NB4 (cell line): ENCODE data around the gene CTNNA3.

Experiments used
- DNase-seq: peaks from one replicate; pipeline ENCODE4 v3.0.0; 2010; ENCODE audit warnings: low read depth
- H3K4me3 ChIP-seq: one replicate; pipeline ENCODE4 v1.5.1; 2011; ENCODE audit warnings: mild to moderate bottlenecking, low read depth, low read length, moderate library complexity
- CTCF ChIP-seq: IDR thresholded peaks from one replicate; pipeline ENCODE4 v1.5.1; 2012; ENCODE audit warnings: low read depth, low read length
- MAX ChIP-seq: IDR thresholded peaks from 2 replicates; pipeline ENCODE4 v1.6.1; 2011; ENCODE audit warnings: low read depth, low read length
- MYC ChIP-seq: IDR thresholded peaks from 2 replicates; pipeline ENCODE4 v1.6.1; 2011; ENCODE audit warnings: low read depth, low read length
- POLR2A ChIP-seq: IDR thresholded peaks from 2 replicates; pipeline ENCODE4 v1.6.1; 2011; ENCODE audit warnings: mild to moderate bottlenecking; ENCODE audit not compliant: insufficient read length; ENCODE audit errors: extremely low read depth

Gene CTNNA3

GRCh38 chr10:67519434-67519833 is 176.6 kb downstream of the CTNNA3 start:
- no peak for TF ChIP-seq MAX
- TF ChIP-seq MYC: no peak
- no peak for TF ChIP-seq CTCF
- TF ChIP-seq POLR2A: no peak
- no peak overlapping the region for H3K4me3 ChIP-seq
- DNase-seq: no peak

GRCh38 chr10:67518756-67519155 is 177.2 kb downstream of the CTNNA3 start:
- DNase-seq: no peak
- TF ChIP-seq MAX (no peak), POLR2A (no peak), CTCF (no peak), MYC (no peak)
- H3K4me3 ChIP-seq: no peak overlapping the region

- DNase-seq: no peak
- no peak overlapping the region for H3K4me3 ChIP-seq
- TF ChIP-seq MAX: no peak
- TF ChIP-seq POLR2A: no peak
- no peak for TF ChIP-seq CTCF
- TF ChIP-seq MYC: no peak
Measured at GRCh38 chr10:67518043-67518442, 178.0 kb downstream of the CTNNA3 start.

GRCh38 chr10:67506757-67507091 is 189.3 kb downstream of the CTNNA3 start:
- no peak overlapping the region for H3K4me3 ChIP-seq
- TF ChIP-seq MYC: no peak
- no peak for TF ChIP-seq CTCF
- no peak for TF ChIP-seq POLR2A
- TF ChIP-seq MAX: no peak
- no peak for DNase-seq

GRCh38 chr10:67506083-67506756 is 189.8 kb downstream of the CTNNA3 start:
- no peak overlapping the region for H3K4me3 ChIP-seq
- TF ChIP-seq POLR2A (no peak), CTCF (no peak), MAX (no peak), MYC (no peak)
- peak; percentile 13 for DNase-seq
